OCI-LY3 (cell line): ENCODE results near the gene WNK4.
"Not testable (repeated sequence)": the region's sequence is repeated elsewhere in the genome, so short reads cannot be mapped to it uniquely, and the experiment has no call there.

Source experiments
- CTCF ChIP-seq: fragments of 200-600, 300-600 bp; sonication (generic); IDR thresholded peaks from 2 replicates; pipeline ENCODE4 v1.5.1; 2014; ENCODE audit warnings: antibody characterized with exemption, low read length, low read depth
- EZH2phosphoT487 ChIP-seq: fragments of 200-600 bp; shearing (Covaris generic); IDR thresholded peaks from 2 replicates; pipeline ENCODE4 v1.6.1; 2018; ENCODE audit warnings: antibody characterized with exemption, mixed run types, low read depth

- TF ChIP-seq CTCF, EZH2phosphoT487: not testable (repeated sequence)
Observed at GRCh38 chr17:42742916-42743315, 37.5 kb upstream of the WNK4 start.
